ENCODE measurements around the gene KATNA1. TPM values are rescaled to one million over a fixed set of nuclear protein-coding genes. Genes with fewer than 3 reads are reported as not detected.

KATNA1 gene
- total RNA-seq, 1 donor: 36.9 TPM

- Histone ChIP-seq H2AFZ (ENCODE audit: low read length) (no peak overlapping the region), H3K79me2 (ENCODE audit: insufficient read depth, low read length) (no peaks in the 10 kb centered on the region), H3K4me2 (ENCODE audit: insufficient read depth, low read length) (no peak overlapping the region), H3K4me3 (ENCODE audit: insufficient read depth, low read length) (no peak overlapping the region), H3K27ac (ENCODE audit: low read depth, low read length) (no peak overlapping the region), H3K9me3 (ENCODE audit: low read depth, low read length) (no peaks in the 10 kb centered on the region), H3K4me1 (ENCODE audit: insufficient read depth, low read length) (peaks cover 12% of the 10 kb centered on the region), H4K20me1 (ENCODE audit: insufficient read depth, low read length) (no peaks in the 10 kb centered on the region), H3K36me3 (ENCODE audit: insufficient read depth, low read length) (no peaks in the 10 kb centered on the region), H3K27me3 (ENCODE audit: insufficient read depth, low read length) (peaks cover 9% of the 10 kb centered on the region)
- DNase-seq (ENCODE audit: insufficient read length, low spot score, missing footprints): no peak
- TF ChIP-seq, protein P1, sequence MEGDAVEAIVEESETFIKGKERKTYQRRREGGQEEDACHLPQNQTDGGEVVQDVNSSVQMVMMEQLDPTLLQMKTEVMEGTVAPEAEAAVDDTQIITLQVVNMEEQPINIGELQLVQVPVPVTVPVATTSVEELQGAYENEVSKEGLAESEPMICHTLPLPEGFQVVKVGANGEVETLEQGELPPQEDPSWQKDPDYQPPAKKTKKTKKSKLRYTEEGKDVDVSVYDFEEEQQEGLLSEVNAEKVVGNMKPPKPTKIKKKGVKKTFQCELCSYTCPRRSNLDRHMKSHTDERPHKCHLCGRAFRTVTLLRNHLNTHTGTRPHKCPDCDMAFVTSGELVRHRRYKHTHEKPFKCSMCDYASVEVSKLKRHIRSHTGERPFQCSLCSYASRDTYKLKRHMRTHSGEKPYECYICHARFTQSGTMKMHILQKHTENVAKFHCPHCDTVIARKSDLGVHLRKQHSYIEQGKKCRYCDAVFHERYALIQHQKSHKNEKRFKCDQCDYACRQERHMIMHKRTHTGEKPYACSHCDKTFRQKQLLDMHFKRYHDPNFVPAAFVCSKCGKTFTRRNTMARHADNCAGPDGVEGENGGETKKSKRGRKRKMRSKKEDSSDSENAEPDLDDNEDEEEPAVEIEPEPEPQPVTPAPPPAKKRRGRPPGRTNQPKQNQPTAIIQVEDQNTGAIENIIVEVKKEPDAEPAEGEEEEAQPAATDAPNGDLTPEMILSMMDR (IDR thresholded peaks at IDR 0.05; ENCODE audit: extremely low read depth, low read depth, low read length): no peak
These were observed 89.1 kb downstream of the KATNA1 start for GRCh38 chr6:149559389-149559788.

- Histone ChIP-seq H3K4me2 (ENCODE audit: insufficient read depth, low read length) (no peak overlapping the region), H4K20me1 (ENCODE audit: insufficient read depth, low read length) (no peaks in the 10 kb centered on the region), H3K36me3 (ENCODE audit: insufficient read depth, low read length) (no peaks in the 10 kb centered on the region), H3K27ac (ENCODE audit: low read depth, low read length) (no peak overlapping the region), H3K79me2 (ENCODE audit: insufficient read depth, low read length) (no peaks in the 10 kb centered on the region), H3K4me1 (ENCODE audit: insufficient read depth, low read length) (peaks cover under 1% of the 10 kb centered on the region), H3K9me3 (ENCODE audit: low read depth, low read length) (no peaks in the 10 kb centered on the region), H3K27me3 (ENCODE audit: insufficient read depth, low read length) (peaks cover 9% of the 10 kb centered on the region), H2AFZ (ENCODE audit: low read length) (no peak overlapping the region), H3K4me3 (ENCODE audit: insufficient read depth, low read length) (no peak overlapping the region)
- TF ChIP-seq, protein P1 (IDR thresholded peaks at IDR 0.05; ENCODE audit: extremely low read depth, low read depth, low read length): no peak
- no peak for DNase-seq (ENCODE audit: insufficient read length, low spot score, missing footprints)
These were observed 90.5 kb downstream of the KATNA1 start for GRCh38 chr6:149558029-149558428.

GRCh38 chr6:149551920-149552319, 96.6 kb downstream of the KATNA1 start:
- TF ChIP-seq, protein P1 (IDR thresholded peaks at IDR 0.05; ENCODE audit: extremely low read depth, low read depth, low read length): no peak
- no peak for DNase-seq (ENCODE audit: insufficient read length, low spot score, missing footprints)

GRCh38 chr6:149545754-149546471, 102.6 kb downstream of the KATNA1 start, which contains the start of gene PPIL4:
PPIL4 (minus strand) TSS chr6:149546043; CDS start chr6:149546005, 38 bp downstream.
- Histone ChIP-seq H3K4me2 (ENCODE audit: insufficient read depth, low read length) (peak within 1 kb of the TSS; percentile 96), H3K36me3 (ENCODE audit: insufficient read depth, low read length) (no peaks in the 10 kb centered on the region), H4K20me1 (ENCODE audit: insufficient read depth, low read length) (peaks cover 24% of the 10 kb centered on the region), H3K4me3 (ENCODE audit: insufficient read depth, low read length) (peak within 1 kb of the TSS; percentile 97), H3K4me1 (ENCODE audit: insufficient read depth, low read length) (peaks cover 13% of the 10 kb centered on the region), H3K79me2 (ENCODE audit: insufficient read depth, low read length) (peaks cover 47% of the 10 kb centered on the region), H3K27ac (ENCODE audit: low read depth, low read length) (peak within 1 kb of the TSS; percentile 100), H3K27me3 (ENCODE audit: insufficient read depth, low read length) (peaks cover 2% of the 10 kb centered on the region), H3K9me3 (ENCODE audit: low read depth, low read length) (no peaks in the 10 kb centered on the region), H2AFZ (ENCODE audit: low read length) (peak within 1 kb of the TSS; percentile 92)
- TF ChIP-seq, protein P1 (IDR thresholded peaks at IDR 0.05; ENCODE audit: extremely low read depth, low read depth, low read length): peak; percentile 67
- peak; percentile 97 for DNase-seq (ENCODE audit: insufficient read length, low spot score, missing footprints)

More at GRCh38 chr6:149551920-149552319, 96.6 kb downstream of the KATNA1 start:
- no peak overlapping the region for H3K4me3 ChIP-seq (ENCODE audit: insufficient read depth, low read length)
- H3K27ac ChIP-seq (ENCODE audit: low read depth, low read length): no peak overlapping the region
- no peak overlapping the region for H3K4me2 ChIP-seq (ENCODE audit: insufficient read depth, low read length)
- H3K36me3 ChIP-seq (ENCODE audit: insufficient read depth, low read length): no peaks in the 10 kb centered on the region
- no peak overlapping the region for H2AFZ ChIP-seq (ENCODE audit: low read length)
- no peaks in the 10 kb centered on the region for H3K9me3 ChIP-seq (ENCODE audit: low read depth, low read length)
- peaks cover 6% of the 10 kb centered on the region for H3K27me3 ChIP-seq (ENCODE audit: insufficient read depth, low read length)
- no peaks in the 10 kb centered on the region for H4K20me1 ChIP-seq (ENCODE audit: insufficient read depth, low read length)
- H3K4me1 ChIP-seq (ENCODE audit: insufficient read depth, low read length): no peaks in the 10 kb centered on the region
- no peaks in the 10 kb centered on the region for H3K79me2 ChIP-seq (ENCODE audit: insufficient read depth, low read length)
